ENCODE measurements around the gene ANKMY1.
"Not testable (repeated sequence)": the region's sequence is repeated elsewhere in the genome, so short reads cannot be mapped to it uniquely, and the experiment has no call there.

ANKMY1 gene

DNA sequence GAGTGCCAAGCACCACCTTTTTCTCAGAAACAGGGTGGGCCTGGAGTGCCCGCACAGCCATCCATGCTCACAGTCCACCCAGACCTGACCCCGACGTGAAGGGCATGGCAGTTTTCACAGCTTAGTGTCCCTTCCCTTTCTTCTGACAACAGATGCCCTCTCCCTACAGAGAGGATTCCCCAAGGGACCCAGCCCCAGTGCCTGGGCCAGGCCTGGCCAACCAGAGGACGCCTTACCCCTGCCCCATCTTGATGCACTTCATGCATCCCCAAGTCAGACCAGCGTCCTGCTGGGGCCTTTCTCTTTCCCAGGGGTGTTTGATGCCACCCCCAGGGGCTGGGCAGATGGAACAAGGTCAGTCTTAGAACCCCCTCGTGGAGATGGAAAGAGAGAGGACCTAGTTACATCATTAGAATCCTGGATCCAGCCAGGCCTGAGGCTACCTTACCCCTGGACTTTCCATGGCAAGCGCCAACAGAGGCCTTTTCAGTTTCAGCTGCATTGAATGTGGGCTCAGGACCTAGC is 3.8 kb downstream of the ANKMY1 start:
- DNase-seq: no peak

GRCh38 chr2:240551811-240552210 is 6.0 kb downstream of the ANKMY1 start:
- DNase-seq: no peak

DNA sequence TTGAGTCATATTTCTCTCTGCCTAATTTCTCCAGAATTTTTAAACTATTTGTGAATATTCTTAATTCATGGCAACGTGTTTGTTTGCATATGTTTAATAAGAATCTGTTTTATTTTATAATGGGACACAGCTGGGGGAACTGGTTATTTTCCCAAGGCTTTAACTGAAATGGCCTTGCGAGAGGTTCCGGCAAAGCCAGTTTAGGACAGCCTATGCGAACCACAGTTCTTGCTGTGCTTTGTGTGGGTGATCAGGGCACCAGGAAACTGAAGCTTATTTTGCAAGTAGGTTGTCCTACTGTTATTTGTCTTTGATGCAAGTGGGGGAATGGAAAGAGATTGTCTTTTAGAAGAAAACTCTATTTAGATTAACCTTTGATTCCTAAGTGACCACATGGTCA is 6.5 kb downstream of the ANKMY1 start:
- no peak for DNase-seq

- no peak for DNase-seq
Observed at GRCh38 chr2:240539906-240540305, 17.9 kb downstream of the ANKMY1 start.

GRCh38 chr2:240539101-240539500 is 18.7 kb downstream of the ANKMY1 start:
- DNase-seq: not testable (repeated sequence)

- DNase-seq: no peak
Observed at GRCh38 chr2:240538031-240538780, 19.6 kb downstream of the ANKMY1 start.

DNA sequence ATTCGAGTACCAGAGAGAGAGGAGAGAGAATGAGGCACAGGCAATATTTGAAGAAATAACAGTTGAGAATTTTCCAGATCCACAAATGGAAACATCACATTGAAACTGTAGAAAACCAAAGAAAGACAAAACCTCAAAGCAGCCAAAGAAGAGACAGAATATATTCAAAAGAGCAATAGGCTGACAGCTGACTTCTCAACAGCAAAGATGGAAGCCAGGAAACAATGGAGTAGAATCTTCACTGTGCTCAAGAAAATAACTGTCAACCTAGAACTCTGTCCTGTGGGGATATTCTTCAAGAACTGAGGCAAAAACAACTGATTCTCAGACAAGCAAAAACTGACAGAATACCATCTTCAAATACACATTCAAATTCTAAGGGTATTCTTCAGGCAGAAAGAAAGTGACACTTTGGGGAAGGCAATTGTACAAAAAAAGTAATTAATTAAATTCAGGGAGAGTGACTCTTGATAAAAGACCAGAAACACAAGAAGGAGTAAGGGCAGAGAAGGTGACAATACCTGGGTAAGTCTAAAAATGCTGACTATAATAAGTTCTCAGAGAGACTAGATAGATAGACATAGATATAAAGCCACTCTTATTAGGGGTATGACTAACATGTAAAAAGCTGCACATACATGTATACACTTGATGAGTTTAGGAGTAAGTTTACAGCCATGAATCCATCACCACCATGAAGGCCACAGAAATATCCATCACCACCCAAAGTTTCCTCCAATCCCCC is 25.6 kb downstream of the ANKMY1 start:
- DNase-seq: no peak

GRCh38 chr2:240531038-240531437 is 26.8 kb downstream of the ANKMY1 start:
- DNase-seq: no peak

DNA sequence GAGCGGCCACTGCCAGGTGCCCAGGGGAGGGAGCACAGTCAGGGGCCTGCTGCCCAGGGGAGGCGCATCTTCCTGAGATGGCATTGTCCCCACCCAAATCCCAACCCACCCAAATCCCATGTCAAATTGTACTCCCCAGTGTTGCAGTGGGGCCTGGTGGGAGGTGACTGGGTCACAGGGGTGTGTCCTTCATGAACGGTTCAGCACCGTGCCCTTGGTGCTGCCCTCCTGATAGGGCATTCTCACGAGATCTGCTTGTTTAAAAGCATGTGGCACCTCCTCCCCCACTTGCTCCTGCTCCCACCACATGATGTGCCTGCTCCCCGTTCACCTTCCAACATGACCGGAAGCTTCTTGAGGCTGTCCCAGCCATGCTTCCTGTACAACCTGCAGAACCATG is 27.6 kb downstream of the ANKMY1 start:
- DNase-seq: no peak

DNA sequence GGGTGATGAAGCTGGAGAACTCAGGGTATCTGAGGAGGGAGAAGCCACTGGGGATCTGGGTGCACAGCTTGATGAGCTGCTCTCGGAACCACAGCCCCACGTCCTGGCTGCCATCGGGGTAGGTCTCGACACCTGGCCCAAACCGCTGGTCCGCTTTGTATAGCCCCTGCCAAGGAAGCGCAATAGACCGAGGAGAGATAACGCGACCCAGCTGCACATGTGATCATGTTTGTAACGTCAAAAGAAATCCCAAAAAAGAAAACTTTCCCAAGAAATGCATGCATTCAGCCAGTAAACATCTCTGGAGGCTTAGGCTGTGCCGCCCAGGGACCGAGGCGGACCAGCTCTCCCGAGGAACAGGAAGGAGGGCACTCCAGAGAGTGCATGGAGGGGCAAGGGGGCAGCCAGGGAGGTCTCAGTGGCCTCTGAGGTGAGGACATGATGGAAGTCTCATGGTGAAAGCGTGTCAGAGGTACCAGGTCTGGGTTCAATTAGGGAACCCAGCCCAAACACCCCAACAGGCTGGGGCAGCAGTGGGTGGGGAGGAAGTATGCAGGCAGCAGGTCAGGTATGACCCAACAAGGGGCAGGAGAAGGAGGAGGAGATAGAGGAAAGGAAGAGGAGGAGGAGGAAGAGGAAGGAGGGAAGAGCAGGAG is 28.3 kb downstream of the ANKMY1 start:
- DNase-seq: no peak

DNA sequence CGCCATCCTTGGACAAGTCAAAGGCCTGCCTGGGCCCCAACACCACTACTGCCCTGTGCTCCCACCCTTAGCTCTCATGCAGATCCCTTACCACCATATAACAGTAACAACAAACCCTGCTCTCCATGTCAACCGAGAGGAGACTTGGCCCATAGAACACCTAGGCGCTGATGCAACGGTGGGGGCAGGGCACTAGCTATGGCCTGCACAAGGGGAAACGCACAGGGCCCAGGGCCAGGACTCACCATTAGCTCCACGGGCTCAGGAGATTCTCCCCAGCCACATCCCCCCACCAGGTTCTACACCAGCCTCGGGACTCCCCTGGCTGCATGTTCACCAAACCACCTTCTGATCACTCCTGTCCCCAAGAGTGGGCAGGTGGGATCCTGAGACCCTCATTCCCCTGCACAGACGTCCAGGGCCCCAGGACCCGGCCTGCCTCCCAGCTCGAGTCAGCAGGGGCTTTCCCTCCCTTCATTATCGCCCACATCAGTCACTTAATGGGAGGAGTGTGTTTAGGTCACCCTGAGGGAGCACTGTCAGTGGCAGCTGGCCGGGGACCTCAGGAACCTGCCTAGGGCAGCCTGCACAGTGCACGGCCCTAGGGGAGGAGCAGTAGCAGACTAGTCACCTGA is 29.3 kb downstream of the ANKMY1 start:
- DNase-seq: no peak

DNA sequence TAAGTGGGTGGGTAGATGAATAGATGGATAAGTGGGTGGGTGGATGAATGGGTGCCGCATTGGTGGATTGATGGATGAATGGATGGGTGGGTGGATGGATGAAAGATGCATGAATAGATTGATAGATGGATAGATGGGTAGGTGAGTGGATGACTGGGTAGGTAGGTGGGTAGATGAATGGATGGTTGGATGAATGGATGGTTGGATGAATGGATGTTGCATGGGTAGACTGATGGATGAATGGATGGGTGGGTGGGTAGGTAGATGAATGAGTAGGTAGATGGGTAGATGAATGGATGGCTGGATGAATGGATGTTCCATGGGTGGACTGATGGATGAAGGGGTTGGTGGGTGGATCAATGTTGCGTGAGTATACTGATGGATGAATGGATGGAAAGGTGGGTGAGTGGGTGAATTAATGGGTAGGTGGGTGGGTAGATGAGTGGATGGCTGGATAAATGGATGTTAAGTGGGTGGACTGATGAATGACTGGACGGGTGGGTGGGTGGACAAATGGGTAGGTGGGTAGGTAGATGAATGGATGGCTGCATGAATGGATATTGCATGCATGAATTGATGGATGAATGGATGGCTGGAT is 30.5 kb downstream of the ANKMY1 start:
- DNase-seq: no peak

DNA sequence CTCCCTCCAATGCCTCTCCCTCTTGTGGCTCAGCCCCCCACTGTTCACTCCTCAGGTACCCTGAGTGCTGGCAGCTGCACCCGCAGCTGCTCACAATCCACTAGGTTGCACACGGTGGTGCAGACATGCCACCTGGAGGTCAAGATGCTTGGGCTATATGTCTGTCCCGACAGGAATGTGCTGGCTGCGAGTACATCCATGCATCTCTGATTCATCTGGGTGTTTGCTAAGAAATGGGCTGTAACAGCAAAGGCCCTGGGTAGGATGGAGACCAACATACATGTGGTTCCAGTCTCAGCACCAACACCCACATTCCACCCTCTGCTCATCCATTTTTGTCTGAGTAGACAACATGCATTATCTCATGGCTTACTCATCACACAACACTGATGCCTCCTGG is 31.3 kb downstream of the ANKMY1 start:
- no peak for DNase-seq

GRCh38 chr2:240525802-240526201 is 32.0 kb downstream of the ANKMY1 start:
- no peak for DNase-seq

- DNase-seq: no peak
Observed at GRCh38 chr2:240524963-240525718, 32.6 kb downstream of the ANKMY1 start.

GRCh38 chr2:240523451-240524281 is 34.1 kb downstream of the ANKMY1 start:
- DNase-seq: no peak

GRCh38 chr2:240522406-240522805 is 35.4 kb downstream of the ANKMY1 start:
- no peak for DNase-seq

DNA sequence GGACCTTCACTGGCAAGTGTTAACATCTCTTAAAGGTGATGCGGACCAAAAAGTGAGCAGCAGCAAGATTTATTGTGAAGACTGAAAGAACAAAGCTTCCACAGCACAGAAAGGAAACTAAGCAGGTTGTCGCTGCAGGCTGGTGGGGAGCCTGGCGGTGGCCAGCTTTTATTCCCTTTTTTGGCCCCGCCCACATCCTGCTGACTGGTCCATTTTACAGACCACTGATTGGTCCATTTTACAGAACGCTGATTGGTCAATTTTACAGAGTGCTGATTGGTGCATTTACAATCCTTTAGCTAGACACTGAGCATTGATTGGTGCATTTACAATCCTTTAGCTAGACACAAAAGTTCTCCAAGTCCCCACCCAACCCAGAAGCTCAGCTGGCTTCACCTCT is 35.9 kb downstream of the ANKMY1 start:
- DNase-seq: peak in 1 of 3 donors; percentile 10

GRCh38 chr2:240520974-240521350 is 36.8 kb downstream of the ANKMY1 start:
- no peak for DNase-seq

GRCh38 chr2:240520130-240520973 is 37.4 kb downstream of the ANKMY1 start:
- DNase-seq: no peak

All from suppressor macrophage treated with lipopolysaccharide for 1 hour (primary cell).